Dermis microvascular lymphatic vessel endothelial cell (primary cell): ENCODE results near the gene BOD1L1. TPM values are rescaled to one million over a fixed set of nuclear protein-coding genes. Genes with fewer than 3 reads are reported as not detected.

Experiments
- DNase-seq, 2 donors: peaks; one replicate each; pipeline versions ENCODE4 v3.0.0 to v3.0.0-alpha.2; 2010; ENCODE audit warnings: low read depth in 2 of 2
- total RNA-seq: library from RNA; depleted of rRNA; stranded (reverse); fragments of >200 nt; gene quantifications from 2 replicates; pipeline ENCODE4 v1.2.1, GENCODE V29; 2014

Gene BOD1L1
- total RNA-seq, 1 donor from 2014 or later = 17.8 TPM

DNA sequence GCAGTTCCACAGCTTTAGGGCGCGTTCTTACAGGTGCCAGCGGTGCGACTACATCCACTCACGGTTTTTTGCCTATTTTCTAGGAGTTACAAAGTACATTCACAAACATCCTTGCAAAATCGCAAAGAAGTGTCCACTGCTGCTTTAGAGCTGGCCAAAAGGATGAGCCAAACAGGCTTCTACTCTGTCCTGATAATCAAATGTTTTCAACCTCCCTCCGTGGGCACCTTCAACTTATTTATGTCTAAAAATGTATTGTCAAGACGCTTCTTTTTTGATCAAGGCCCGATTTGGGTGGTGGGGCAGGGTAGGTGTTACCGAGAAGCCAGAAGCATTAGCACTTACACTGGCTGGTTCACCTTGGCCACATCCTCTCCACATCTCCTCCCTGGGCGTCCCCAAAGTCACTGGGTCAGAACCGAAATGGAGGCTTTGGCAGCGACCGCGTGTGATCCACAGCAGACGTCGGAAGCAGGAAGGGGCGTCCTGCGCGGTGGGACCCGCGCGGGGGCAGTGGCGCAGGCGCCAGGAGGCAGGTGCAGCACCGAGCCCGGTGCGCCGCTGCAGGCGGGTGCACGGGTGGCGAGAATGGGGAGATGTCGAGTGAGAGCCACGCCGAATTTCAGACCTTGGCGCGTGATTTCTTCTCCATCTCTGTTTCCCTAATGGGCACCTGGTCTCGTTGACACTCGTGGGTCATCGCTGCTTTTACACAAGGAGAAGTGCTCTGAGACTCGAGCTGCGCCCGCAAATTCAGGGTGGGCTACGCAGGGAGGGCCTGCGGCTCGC lies 100.1 kb downstream of the BOD1L1 start:
- no peak for DNase-seq

DNA sequence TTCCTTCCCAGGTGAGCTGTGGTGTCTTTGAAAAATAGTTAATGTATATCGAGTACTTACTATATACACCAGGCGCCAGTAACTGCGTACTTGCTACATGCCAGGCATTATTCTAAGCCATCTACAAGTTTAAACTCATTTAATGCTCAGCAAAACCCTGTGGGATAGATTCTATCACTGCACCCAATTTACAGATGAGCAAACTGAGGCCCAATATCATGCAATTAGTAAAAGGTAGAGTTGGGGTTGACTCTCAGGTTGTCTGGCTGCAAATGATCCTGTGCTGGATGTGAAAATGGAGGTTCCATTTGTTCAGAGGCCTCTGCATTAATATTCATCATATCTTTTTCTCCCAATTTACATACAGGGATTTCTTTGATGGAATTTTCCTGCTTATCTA lies 100.9 kb downstream of the BOD1L1 start:
- no peak for DNase-seq

DNA sequence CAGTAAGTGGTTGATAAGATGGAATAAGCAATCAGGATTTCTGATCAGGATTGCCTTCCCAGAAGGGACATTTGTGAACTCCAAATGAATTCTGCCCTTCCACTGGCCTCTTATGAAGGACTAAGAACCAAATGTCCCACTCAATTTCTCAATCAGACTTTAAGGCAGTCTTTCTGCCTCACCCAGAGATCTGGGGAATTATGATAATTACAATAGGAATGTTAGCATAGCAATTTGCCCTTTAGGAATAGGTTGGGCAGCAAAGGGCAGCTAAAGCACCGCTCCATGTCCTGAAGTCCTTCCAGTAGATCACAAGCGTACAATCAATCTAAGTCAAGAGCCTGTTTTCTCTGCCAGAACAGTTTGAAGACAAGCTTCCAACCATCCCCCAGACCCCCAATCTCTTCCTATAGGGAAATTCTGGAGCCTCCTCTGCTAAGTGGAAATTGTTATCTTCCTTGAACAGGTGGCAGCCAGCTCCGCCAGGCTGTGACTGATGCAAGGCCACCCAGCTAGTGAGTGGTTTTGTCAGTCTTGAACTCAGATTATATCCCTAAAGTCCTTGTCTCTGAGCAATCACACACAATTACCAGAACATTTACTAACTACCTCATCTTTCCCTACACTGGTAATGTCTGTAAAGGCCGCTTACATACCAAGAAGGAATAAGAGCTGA lies 101.8 kb downstream of the BOD1L1 start:
- DNase-seq = no peak

DNA sequence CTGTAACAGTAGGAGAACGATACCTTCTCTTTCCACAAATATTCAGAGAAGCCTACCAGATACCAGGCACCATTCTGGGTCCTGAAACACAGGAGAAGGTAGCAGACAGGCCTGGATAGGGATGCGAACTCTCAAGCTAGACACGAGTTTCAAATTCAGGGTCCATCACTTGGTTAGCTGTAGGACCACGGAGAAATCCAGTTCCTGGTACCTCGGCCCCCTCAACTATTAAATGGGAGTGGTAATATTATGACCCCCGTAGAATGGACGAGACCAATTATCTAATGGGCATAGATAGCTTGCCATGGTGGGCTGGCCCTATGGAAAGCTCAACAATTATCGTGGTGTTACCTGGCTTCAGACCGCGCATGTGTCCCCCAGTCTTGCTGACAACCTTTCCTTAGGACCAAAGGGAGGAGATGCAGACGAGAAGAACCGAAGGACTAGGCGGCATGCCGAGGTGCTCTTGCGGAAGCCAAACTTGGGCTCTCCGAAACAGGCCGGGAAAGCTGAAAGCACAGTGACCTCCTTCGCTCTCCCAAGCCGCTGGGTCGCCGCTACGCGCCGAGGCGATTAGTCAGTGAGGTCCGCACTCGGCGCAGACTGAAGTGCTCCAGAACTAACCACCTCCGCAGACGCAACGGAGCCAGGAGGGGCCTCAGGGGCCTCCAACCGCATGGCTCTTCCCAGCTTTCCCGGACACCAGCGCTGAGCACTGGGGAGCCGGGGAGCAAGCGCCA lies 102.9 kb downstream of the BOD1L1 start:
- DNase-seq = no peak

DNA sequence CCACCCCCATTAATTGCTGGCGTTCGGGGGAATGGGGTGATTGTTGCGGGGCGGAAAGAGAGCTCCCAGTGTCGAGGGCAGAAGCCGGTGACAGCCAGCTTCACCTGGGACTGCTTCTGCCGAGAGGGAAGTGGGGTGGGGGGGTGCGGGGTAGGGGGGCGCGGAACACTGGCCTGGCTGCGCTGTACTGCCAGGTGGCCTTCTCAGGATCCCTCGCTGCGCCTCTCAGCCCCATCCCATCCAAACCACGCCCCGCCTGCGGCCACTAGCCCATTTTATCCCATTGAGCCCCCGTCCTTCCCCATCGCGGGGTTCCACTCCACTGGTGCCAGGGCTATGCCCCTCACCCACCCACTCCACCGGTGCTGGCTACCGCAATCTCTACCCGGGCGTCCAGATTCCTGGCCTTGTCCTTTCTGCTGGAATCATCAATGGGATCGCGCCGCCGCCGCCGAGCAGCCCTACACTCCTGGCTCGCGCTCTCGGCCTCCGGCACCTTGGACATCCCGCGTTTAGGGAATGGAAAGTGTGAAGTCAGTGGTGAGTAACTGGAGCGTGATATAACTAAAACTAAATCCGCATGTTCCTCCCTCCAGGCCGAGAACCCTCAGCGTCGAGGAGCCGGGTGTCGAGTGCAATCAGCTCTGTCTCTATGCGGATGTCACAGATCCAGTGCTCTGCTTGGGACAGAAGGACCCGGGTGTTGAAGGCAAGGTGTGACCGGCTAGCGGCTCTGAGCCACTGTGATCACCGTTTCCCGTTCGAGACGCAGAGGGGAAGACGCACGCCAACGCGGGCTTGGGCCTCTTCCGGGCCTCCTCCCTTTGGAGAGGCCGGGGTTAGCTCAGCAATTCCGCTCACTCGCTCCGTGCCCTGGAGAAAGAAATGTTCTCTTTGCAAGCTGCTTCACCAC lies 103.7 kb downstream of the BOD1L1 start:
- DNase-seq = no peak

DNA sequence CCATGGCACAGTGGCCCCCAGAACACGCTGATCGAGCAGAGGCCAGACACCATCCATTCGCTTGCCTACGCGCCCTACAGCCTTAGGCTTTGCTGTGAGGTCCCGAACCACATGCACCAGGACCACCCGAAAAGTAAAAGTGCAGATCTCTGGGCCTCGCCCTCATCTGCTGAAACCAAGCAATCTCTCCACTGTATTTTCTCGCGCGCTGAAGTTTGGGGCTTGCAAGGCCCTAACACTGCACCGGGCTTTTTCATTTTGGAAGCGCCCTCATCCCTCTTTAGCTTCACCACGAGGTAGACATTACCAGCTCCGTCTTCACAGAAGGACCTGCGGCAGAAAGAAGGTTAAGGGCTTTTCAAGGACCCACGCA lies 104.4 kb downstream of the BOD1L1 start:
- DNase-seq = no peak

DNA sequence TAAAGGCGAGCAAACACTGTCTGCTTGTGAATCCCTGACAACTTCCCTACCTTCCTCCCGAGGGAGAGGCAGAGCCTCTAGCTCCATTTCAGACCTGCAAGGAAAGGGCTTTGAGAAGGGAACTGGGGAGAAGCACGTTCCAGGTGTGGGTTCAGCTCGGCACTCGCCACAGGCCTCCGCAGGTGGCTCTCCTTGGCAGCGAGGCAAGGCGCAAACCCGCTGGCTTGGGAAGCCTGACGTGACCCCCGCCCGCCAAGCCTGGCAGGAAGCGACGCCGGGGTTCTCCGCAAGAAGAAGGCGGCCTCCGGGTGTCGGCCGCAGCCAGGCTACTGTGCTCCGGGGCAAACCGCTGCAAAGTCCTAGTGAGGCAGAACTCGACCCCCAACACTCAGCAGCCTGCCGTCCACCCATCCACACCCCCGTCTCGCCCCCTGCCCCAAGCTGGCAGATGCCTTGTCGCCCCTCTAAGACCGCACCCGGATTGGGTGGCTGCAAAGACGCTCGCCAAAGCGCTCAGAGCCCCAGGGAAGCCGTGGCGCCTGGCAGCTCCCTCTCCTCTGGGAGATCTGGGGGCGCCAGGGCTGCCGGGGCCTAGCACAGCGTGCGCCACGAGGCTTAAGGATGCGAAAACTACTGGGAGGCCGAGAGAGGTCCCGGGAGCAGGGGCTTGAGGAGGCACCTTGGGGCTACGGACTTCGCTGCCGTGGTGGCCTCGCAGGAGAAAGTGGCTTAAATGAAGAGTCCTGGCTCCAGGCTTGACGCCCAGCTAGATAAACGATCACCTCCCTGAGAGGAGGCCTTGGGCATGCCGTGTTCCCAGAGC lies 105.0 kb downstream of the BOD1L1 start:
- no peak for DNase-seq

DNA sequence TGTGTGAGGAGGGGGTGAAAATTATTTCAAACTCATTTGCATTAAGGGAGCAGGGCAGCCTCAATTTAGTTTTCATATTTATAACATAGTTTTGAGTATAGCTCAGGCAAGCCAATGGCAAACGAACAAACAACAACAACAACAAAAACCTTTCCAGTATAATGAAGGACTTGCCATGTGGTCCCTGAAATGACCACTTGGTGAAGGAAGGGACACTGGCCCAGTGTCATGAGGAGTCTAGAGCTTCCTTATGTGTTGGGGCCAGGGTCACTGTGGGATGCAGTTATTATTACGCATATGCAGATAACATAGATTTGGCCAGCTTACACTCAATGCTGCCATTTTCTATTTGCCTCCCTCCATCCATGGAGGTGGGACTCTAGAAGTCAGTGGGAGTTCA lies 106.5 kb downstream of the BOD1L1 start:
- no peak for DNase-seq

Other genes with a start within 250 kb of the BOD1L1 start
- 8.9 and 9.4 TPM in 2 replicates for gene RAB28, start 143.4 kb downstream of the BOD1L1 start, total RNA-seq
- under 0.01 TPM in 2 replicates for gene NKX3-2, start 83.2 kb downstream of the BOD1L1 start, total RNA-seq